ENCODE measurements around the gene OPA1.

- TF ChIP-seq CTCF (conservative IDR thresholded peaks at IDR 0.05; ENCODE audit: low read depth in 2 of 2) (no peak), EZH2phosphoT487 (IDR thresholded peaks at IDR 0.05; ENCODE audit: unreplicated experiment) (no peak), EZH2 (IDR thresholded peaks at IDR 0.05; ENCODE audit: low read depth, unreplicated experiment) (no peak), POLR2AphosphoS5 (IDR thresholded peaks at IDR 0.05; ENCODE audit: low read depth) (no peak), CREB1 (CRISPR knock-in tag; IDR thresholded peaks at IDR 0.05; ENCODE audit: low read depth) (no peak), REST (IDR thresholded peaks at IDR 0.05; ENCODE audit: unreplicated experiment) (no peak), JUNB (IDR thresholded peaks at IDR 0.05; ENCODE audit: unreplicated experiment) (no peak), ZNF331 (CRISPR knock-in tag; IDR thresholded peaks at IDR 0.05; ENCODE audit: low read depth) (no peak), NANOG (IDR thresholded peaks at IDR 0.05; ENCODE audit: borderline replicate concordance) (no peak), ZNF114 (CRISPR knock-in tag; IDR thresholded peaks at IDR 0.05) (no peak)
- TF ChIP-seq, protein P1, sequence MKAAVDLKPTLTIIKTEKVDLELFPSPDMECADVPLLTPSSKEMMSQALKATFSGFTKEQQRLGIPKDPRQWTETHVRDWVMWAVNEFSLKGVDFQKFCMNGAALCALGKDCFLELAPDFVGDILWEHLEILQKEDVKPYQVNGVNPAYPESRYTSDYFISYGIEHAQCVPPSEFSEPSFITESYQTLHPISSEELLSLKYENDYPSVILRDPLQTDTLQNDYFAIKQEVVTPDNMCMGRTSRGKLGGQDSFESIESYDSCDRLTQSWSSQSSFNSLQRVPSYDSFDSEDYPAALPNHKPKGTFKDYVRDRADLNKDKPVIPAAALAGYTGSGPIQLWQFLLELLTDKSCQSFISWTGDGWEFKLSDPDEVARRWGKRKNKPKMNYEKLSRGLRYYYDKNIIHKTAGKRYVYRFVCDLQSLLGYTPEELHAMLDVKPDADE (IDR thresholded peaks at IDR 0.05) = no peak
These were observed 119.1 kb downstream of the OPA1 start for GRCh38 chr3:193711964-193712598.

Measured in GM23338 (cell line).